Immature natural killer cell (primary cell): Measurements from ENCODE around the gene TNS1. TPM values are rescaled to one million over a fixed set of nuclear protein-coding genes. Genes with fewer than 3 reads are reported as not detected.
"Not testable (repeated sequence)": the region's sequence is repeated elsewhere in the genome, so short reads cannot be mapped to it uniquely, and the experiment has no call there.

Experiments used
- DNase-seq, 3 donors: peaks; one replicate each; pipeline ENCODE4 v3.0.0; 2022; ENCODE audit warnings: mixed read lengths in 1 of 3
- H3K27ac Mint-ChIP-seq, 6 donors: one replicate each; pipeline ENCODE4 v1.8.0; 2020; ENCODE audit warnings: mixed read lengths in 6 of 6, mild to moderate bottlenecking in 5 of 6, inconsistent platforms in 4 of 6, moderate library complexity in 3 of 6
- H3K27me3 Mint-ChIP-seq, 3 donors: one replicate each; pipeline ENCODE4 v1.8.0; 2020 to 2021; ENCODE audit warnings: low read depth in 3 of 3, mild to moderate bottlenecking in 3 of 3, mixed read lengths in 3 of 3, moderate library complexity in 3 of 3, inconsistent platforms in 1 of 3
- H3K36me3 Mint-ChIP-seq, 3 donors: one replicate each; pipeline ENCODE4 v1.8.0; 2020; ENCODE audit warnings: mixed read lengths in 3 of 3, inconsistent platforms in 2 of 3, mild to moderate bottlenecking in 2 of 3
- H3K4me1 Mint-ChIP-seq, 2 donors: one replicate each; pipeline ENCODE4 v1.8.0; 2020; ENCODE audit warnings: inconsistent platforms in 2 of 2, mild to moderate bottlenecking in 2 of 2, mixed read lengths in 2 of 2, moderate library complexity in 1 of 2
- H3K4me3 Mint-ChIP-seq, 5 donors: one replicate each; pipeline ENCODE4 v1.8.0; 2020; ENCODE audit warnings: mild to moderate bottlenecking in 5 of 5, mixed read lengths in 5 of 5, inconsistent platforms in 3 of 5, moderate library complexity in 3 of 5
- H3K9me3 Mint-ChIP-seq, 6 donors: one replicate each; pipeline ENCODE4 v1.8.0; 2020; ENCODE audit warnings: mild to moderate bottlenecking in 6 of 6, mixed read lengths in 6 of 6, inconsistent platforms in 4 of 6, moderate library complexity in 3 of 6
- polyA plus RNA-seq, 3 donors: library from polyadenylated mRNA; unstranded; fragments of 300-500 nt; fragmentation: Illumina TruSeq; gene quantifications; one replicate each; pipeline ENCODE4 v1.2.3, GENCODE V29; 2021

TNS1 gene
- polyA plus RNA-seq, 3 donors from 2014 or later = 0.40 TPM; not detected in 2

GRCh38 chr2:218026244-218026643, 23.4 kb upstream of the TNS1 start:
- no peak overlapping the region for H3K4me3 Mint-ChIP-seq
- DNase-seq = no peak
- no peaks in the 10 kb centered on the region for H3K9me3 Mint-ChIP-seq
- H3K27me3 Mint-ChIP-seq = peaks cover 0 to 4% (median under 1%) of the 10 kb centered on the region in 3 donors
- H3K4me1 Mint-ChIP-seq = no peaks in the 10 kb centered on the region
- H3K27ac Mint-ChIP-seq = no peak overlapping the region
- no peaks in the 10 kb centered on the region for H3K36me3 Mint-ChIP-seq

DNA sequence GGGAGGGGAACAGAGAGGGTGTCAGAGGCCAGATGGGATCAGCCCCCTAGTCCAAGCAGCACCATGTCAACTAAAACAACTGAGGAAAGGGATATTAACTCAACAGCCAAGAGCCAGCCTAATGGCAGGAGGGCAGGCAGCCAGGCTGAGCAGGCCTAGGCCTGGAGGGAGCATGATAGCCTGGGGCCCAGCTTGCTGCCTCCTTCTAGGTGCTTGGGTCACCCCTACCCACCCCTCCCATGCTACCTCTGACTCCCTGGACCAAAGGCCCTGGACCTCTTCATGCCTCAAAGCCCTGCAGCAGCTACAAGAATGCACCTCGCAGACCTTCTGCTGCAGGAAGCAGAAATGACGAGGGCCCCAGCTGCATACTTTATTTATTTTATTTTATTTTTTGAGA, 22.1 kb upstream of the TNS1 start:
- H3K4me1 Mint-ChIP-seq = no peaks in the 10 kb centered on the region
- H3K4me3 Mint-ChIP-seq = no peak overlapping the region
- DNase-seq = no peak
- H3K27me3 Mint-ChIP-seq = peaks cover 0 to 4% (median 3%) of the 10 kb centered on the region in 3 donors
- H3K36me3 Mint-ChIP-seq = no peaks in the 10 kb centered on the region
- no peaks in the 10 kb centered on the region for H3K9me3 Mint-ChIP-seq
- H3K27ac Mint-ChIP-seq = no peak overlapping the region

DNA sequence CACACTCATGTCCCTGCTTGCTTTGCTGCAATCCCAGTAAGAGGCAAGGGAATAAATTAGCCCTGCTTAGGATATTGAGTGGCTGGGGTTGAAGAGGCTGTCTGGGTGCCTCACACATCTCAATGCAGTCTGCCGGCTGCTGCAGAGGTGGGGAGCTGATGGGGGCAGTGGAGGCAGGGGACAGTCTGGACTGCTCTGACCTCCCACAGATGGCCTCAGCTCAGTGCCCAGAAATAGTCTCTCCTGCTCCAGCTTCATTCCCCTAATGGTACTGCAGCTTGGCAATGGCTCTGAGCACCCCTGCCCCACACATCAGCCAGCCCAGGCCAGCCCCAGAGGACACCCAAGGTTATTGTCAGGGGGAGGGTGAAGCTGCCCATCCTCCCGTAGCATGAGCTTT, 21.5 kb upstream of the TNS1 start:
- Mint-ChIP-seq H3K4me3 (no peak overlapping the region), H3K36me3 (no peaks in the 10 kb centered on the region), H3K4me1 (no peaks in the 10 kb centered on the region), H3K27me3 (peaks cover 0 to 4% (median 3%) of the 10 kb centered on the region in 3 donors), H3K9me3 (no peaks in the 10 kb centered on the region), H3K27ac (no peak overlapping the region)
- no peak for DNase-seq

GRCh38 chr2:218023636-218024035, 20.8 kb upstream of the TNS1 start:
- H3K27ac Mint-ChIP-seq = no peak overlapping the region
- H3K36me3 Mint-ChIP-seq = no peaks in the 10 kb centered on the region
- H3K9me3 Mint-ChIP-seq = no peaks in the 10 kb centered on the region
- H3K4me3 Mint-ChIP-seq = no peak overlapping the region
- no peak for DNase-seq
- peaks cover 0 to 4% (median 3%) of the 10 kb centered on the region in 3 donors for H3K27me3 Mint-ChIP-seq
- H3K4me1 Mint-ChIP-seq = no peaks in the 10 kb centered on the region

- Mint-ChIP-seq H3K4me1 (no peaks in the 10 kb centered on the region), H3K27ac (no peak overlapping the region), H3K27me3 (peaks cover 0 to 4% (median 3%) of the 10 kb centered on the region in 3 donors), H3K36me3 (no peaks in the 10 kb centered on the region), H3K4me3 (no peak overlapping the region), H3K9me3 (no peaks in the 10 kb centered on the region)
- no peak for DNase-seq
These were observed 20.2 kb upstream of the TNS1 start for GRCh38 chr2:218022851-218023530.

DNA sequence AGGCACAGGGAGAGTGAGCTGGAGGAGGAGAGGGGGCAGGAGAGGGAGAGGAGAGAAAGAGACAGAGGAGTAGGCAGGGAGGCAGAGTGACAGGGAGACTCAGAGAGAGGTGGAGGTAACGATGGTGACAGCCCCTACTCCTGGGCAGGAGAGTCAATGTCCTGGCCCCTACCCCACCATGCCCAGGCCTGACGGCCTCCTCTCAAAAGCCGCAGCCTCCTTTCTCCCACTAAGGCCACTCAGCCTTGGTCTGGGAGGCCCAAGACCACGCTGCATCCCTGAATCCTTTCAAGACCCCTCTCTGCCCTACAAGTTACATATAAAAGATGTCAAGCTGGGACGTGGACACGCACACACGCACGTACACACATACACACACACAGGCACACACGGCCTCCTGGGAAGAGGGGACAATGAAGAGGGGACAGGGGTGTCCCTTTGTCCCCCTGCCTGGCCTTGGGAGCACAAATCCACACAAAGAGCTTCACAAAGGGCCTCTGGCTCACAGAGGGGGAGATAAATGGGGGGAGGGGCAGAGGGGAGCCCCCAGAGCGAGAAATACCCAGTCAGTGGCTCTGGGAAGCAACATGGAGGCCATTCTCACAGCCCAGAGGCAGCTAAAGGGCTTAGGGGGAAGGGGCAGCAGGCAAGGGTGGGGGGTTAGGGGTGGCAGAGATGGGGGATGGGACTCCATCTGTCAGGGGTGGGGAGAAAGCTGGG, 19.5 kb upstream of the TNS1 start:
- Mint-ChIP-seq H3K27ac (no peak overlapping the region), H3K9me3 (no peaks in the 10 kb centered on the region), H3K27me3 (peaks cover 0 to 8% (median 3%) of the 10 kb centered on the region in 3 donors), H3K4me1 (no peaks in the 10 kb centered on the region), H3K36me3 (no peaks in the 10 kb centered on the region), H3K4me3 (no peak overlapping the region)
- DNase-seq = no peak

GRCh38 chr2:218021536-218022071, 18.8 kb upstream of the TNS1 start:
- Mint-ChIP-seq H3K36me3 (no peaks in the 10 kb centered on the region), H3K9me3 (no peaks in the 10 kb centered on the region), H3K4me3 (no peak overlapping the region), H3K4me1 (no peaks in the 10 kb centered on the region), H3K27me3 (peaks cover 0 to 8% (median 3%) of the 10 kb centered on the region in 3 donors), H3K27ac (no peak overlapping the region)
- no peak for DNase-seq

- Mint-ChIP-seq H3K9me3 (no peaks in the 10 kb centered on the region), H3K27ac (no peak overlapping the region), H3K4me3 (no peak overlapping the region), H3K36me3 (no peaks in the 10 kb centered on the region), H3K4me1 (no peaks in the 10 kb centered on the region), H3K27me3 (peaks cover 0 to 8% (median 3%) of the 10 kb centered on the region in 3 donors)
- no peak for DNase-seq
These were observed 18.3 kb upstream of the TNS1 start for GRCh38 chr2:218020966-218021535.

DNA sequence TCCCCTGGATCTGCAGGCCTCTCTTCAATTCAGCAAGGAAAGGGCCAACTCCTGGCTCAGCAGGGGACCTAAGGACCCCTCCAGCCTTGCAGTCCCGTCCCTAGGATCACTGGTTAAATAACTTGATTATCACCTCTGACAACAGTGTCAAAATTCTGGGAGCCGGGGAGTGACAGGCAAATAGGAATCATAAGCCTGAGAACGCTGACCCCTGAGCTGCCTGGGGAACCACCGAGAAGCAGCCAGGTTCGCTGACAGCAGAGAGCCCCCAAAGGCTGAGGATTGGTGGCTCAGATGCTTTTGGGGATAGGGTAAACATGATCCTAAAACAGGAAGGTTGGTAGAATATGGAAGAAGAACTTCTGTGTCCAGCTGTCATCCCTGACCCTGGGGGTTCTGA, 17.5 kb upstream of the TNS1 start:
- H3K27ac Mint-ChIP-seq = no peak overlapping the region
- no peak for DNase-seq
- H3K27me3 Mint-ChIP-seq = peaks cover 0 to 7% (median 3%) of the 10 kb centered on the region in 3 donors
- no peaks in the 10 kb centered on the region for H3K9me3 Mint-ChIP-seq
- H3K36me3 Mint-ChIP-seq = no peaks in the 10 kb centered on the region
- H3K4me3 Mint-ChIP-seq = no peak overlapping the region
- H3K4me1 Mint-ChIP-seq = no peaks in the 10 kb centered on the region

DNA sequence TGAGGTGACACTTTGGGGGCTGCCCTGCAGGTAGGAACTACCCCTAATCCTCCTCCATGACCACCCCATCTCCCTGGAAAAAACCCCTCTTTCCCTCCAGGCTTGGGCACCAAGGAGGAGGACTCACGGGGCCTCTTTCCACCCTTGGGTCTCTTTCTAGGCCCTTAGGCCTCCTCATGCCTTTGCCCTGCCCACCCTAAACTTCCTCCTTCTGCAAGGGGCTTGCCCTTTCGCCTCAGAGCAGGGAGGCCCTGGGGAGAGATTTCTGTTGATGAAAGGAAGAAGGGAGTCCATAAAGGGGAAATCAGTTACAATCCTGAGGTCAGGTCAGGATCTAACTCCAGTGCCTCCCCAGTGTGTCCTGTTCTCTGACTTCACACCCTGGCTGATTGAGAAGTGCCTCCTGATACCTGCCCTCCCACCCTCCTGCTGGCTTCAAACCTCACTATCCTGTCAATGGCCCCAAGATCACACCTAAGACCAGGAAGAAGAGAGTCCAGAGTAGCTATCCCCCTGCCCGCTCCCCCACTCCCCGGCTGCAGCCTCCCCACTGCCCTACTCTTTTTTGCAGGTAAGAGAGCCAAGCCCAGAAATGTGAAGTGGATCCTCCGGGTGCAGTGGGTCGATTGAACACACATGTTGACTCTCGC, 16.7 kb upstream of the TNS1 start:
- H3K36me3 Mint-ChIP-seq = no peaks in the 10 kb centered on the region
- DNase-seq = no peak
- no peak overlapping the region for H3K27ac Mint-ChIP-seq
- no peaks in the 10 kb centered on the region for H3K9me3 Mint-ChIP-seq
- H3K27me3 Mint-ChIP-seq = peaks cover 0 to 4% (median 3%) of the 10 kb centered on the region in 3 donors
- no peak overlapping the region for H3K4me3 Mint-ChIP-seq
- no peaks in the 10 kb centered on the region for H3K4me1 Mint-ChIP-seq

GRCh38 chr2:218018842-218019125, 16.0 kb upstream of the TNS1 start:
- not testable (repeated sequence) for DNase-seq, H3K36me3 Mint-ChIP-seq, H3K4me1 Mint-ChIP-seq, H3K27me3 Mint-ChIP-seq, H3K9me3 Mint-ChIP-seq, H3K4me3 Mint-ChIP-seq, H3K27ac Mint-ChIP-seq

DNA sequence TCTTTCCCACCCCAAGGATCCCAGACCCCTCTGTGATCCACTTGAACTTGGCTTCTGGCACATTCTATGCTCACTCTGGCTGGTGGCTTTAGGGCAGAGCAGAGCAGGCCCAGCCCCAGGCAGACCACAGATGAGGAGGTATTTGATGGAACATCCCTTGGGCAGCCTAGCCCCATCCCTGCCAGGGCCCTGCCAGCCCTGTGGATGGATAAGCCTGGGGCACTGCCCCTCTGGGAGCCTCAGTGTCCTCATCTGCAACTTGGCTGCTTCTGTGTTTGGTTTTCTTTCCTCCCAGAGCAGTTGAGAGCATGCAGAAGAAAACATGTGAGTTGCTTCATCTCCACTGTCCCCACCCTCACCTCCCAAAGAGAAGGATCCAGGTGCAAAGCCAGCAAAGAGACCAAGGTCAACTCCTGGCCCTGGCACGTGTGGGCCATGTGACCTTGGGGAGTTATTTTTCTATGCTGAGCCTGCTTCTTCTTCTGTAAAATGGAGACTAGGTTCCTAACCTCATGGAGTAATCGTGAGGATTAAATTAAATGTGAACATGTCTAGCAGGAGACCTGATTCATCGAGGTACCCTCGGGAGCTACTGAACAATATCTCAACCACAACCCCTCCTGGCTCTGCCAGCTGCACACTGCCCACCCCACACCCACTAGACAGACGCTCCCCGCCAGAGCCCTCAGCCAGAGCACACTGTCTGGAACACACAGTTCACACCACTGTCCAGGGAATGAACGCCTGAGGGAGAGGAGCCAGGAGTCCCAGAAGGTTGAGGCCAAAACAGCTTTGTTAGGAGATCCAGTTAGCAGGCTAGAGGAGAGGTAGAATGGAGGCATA, 14.6 kb upstream of the TNS1 start:
- Mint-ChIP-seq H3K9me3 (no peaks in the 10 kb centered on the region), H3K36me3 (no peaks in the 10 kb centered on the region), H3K4me1 (no peaks in the 10 kb centered on the region), H3K4me3 (no peak overlapping the region), H3K27ac (no peak overlapping the region), H3K27me3 (peaks cover 0 to 10% (median 7%) of the 10 kb centered on the region in 3 donors)
- DNase-seq = no peak

DNA sequence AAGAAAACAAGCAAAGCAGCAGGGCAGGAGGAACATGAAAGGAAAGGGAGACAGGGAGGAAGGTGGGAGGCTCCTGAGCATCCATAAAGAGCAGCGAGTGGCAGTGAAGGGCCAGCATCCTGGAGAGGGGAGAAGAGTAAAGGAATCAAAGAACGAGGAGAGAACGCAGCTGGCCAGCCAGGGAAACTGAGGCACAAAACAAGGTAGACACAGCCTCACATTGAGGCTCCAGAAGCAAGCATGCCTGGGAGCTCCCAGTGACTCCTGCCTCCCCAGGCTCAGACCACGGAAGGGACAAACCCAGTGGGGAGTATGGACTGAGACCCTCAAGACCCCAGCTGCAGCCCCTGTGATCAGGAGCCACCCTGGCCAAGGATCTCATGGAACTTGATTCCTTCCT, 14.0 kb upstream of the TNS1 start:
- Mint-ChIP-seq H3K27me3 (peaks cover 0 to 14% (median 10%) of the 10 kb centered on the region in 3 donors), H3K9me3 (no peaks in the 10 kb centered on the region), H3K27ac (no peak overlapping the region), H3K4me3 (no peak overlapping the region), H3K4me1 (no peaks in the 10 kb centered on the region), H3K36me3 (no peaks in the 10 kb centered on the region)
- no peak for DNase-seq
